Heart left ventricle (tissue), 16 donors: ENCODE data around the gene SFRP5. TPM values are rescaled to one million over a fixed set of nuclear protein-coding genes. Genes with fewer than 3 reads are reported as not detected.

Experiments
- ATAC-seq, 4 donors: fragments of 200-7000 bp; cut with Tn5 transposase; one replicate each; pipeline ENCODE4 v1.9.1; 2020 to 2022; ENCODE audit warnings: moderate library complexity in 4 of 4, mild to moderate bottlenecking in 3 of 4, moderate number of reproducible peaks in 1 of 4
- DNase-seq, 5 donors: peaks; one replicate each; pipeline ENCODE4 v3.0.0-alpha.2; 2020
- H3K27ac ChIP-seq, 12 donors: fragments of 200-600 bp; sonication (generic) in 4 of 12; one replicate each; pipeline versions ENCODE4 v1.5.0 to v1.8.0; 2016 to 2022; ENCODE audit warnings: mild to moderate bottlenecking in 2 of 12
- H3K27me3 ChIP-seq, 9 donors: fragments of 200-600 bp; sonication (generic) in 2 of 9; one replicate each; pipeline versions ENCODE4 v1.5.1 to v1.8.0; 2016 to 2022; ENCODE audit warnings: mild to moderate bottlenecking in 3 of 9
- H3K36me3 ChIP-seq, 9 donors: fragments of 200-600 bp; sonication (generic) in 2 of 9; one replicate each; pipeline versions ENCODE4 v1.5.0 to v1.8.0; 2018 to 2022; ENCODE audit warnings: mild to moderate bottlenecking in 2 of 9
- H3K4me1 ChIP-seq, 12 donors: fragments of 200-600 bp; sonication (generic) in 4 of 12; one replicate each; pipeline versions ENCODE4 v1.5.0 to v1.8.0; 2016 to 2022; ENCODE audit warnings: mild to moderate bottlenecking in 3 of 12
- H3K4me3 ChIP-seq, 12 donors: fragments of 200-600 bp; sonication (generic) in 4 of 12; one replicate each; pipeline versions ENCODE4 v1.5.0 to v1.8.0; 2017 to 2022; ENCODE audit warnings: mild to moderate bottlenecking in 9 of 12, moderate library complexity in 4 of 12
- H3K9me3 ChIP-seq, 12 donors: fragments of 200-600 bp; sonication (generic) in 4 of 12; one replicate each; pipeline versions ENCODE4 v1.5.0 to v1.8.0; 2016 to 2022; ENCODE audit warnings: mild to moderate bottlenecking in 1 of 12
- CTCF ChIP-seq, 12 donors: fragments of 200-600 bp; sonication (generic) in 4 of 12; IDR thresholded peaks; one replicate each; pipeline versions ENCODE4 v1.5.0 to v1.8.0; 2018 to 2022; ENCODE audit warnings: antibody characterized with exemption in 12 of 12, mild to moderate bottlenecking in 5 of 12
- POLR2A ChIP-seq, 2 donors: fragments of 450-650 bp; IDR thresholded peaks; one replicate each; pipeline ENCODE4 v1.6.1; 2017; ENCODE audit warnings: antibody characterized with exemption in 2 of 2, mild to moderate bottlenecking in 2 of 2, moderate library complexity in 2 of 2
- WGBS, 4 donors: extraction: QIAGEN DNeasy Blood & Tissue Kit in 2 of 4; methylation state at CpG; one replicate each; pipeline versions ENCODE4 v1.1.5 to v1.1.7; 2013 to 2018; 5-methylcytosine and 5-hydroxymethylcytosine counted together
- intact Hi-C, 10 donors: fragments of 100-400 bp; cut with DNase I; formaldehyde crosslinking; loops; one replicate each; pipeline versions ENCODE4 v1.11.1 to v1.14.2; 2022
- polyA plus RNA-seq, 2 donors: library from polyadenylated mRNA; stranded (reverse); fragments of 200-250 nt; gene quantifications; one replicate each; pipeline ENCODE4 v1.2.3, GENCODE V29; 2013
- total RNA-seq, 9 donors: library from RNA; depleted of rRNA in 2 of 9; stranded (reverse); fragments of >200 nt in 2 of 9; fragmentation: NEBNext Ultra II Directional in 3 of 9; extraction: Animal tissue kit (Norgen Biotek cat#: 25700) in 3 of 9; gene quantifications; one replicate each; pipeline versions ENCODE4 v1.1.0 to v1.2.4, GENCODE V29; 2016 to 2023
- donor health status: ischemic (EF 13 %, LVEDD 7.1; RV severe dilation, severe dysfunction).
- donor health status: healthy with polysubstance abuse.
- donor health status: DM: no; HTN: yes; CAD: no.
- donor health status: DM: no; HTN: no; CAD: no.
- donor health status: ischemic (EF 25% LVEDD 6.9; RV normal size, moderate dysfunction).
- donor health status: ischemic (EF 25% LVEDD 5.7; RV mildly dilated, moderate dysfunction).
- donor health status: healthy.
- donor health status: DM: yes; HTN: yes; CAD: no.
- donor health status: ischemic (EF 35%, LVEDD 5.7; RV mildly dilated, moderate dysfunction).
- donor health status: nonischemic (EF 11% LVEDD 7.7; RV severe dilation, severe dysfunction).
- donor health status: DM: yes; HTN: yes; CAD: no.
- donor health status: PGD.
- donor health status: ischemic (EF 29% LVEDD 5.4; RV normal size, mild dysfunction).
- donor health status: nonischemic (EF 23%, LVEDD 6.1; RV moderate dilation, normal function).

The SFRP5 gene
- total and polyA plus RNA-seq, 11 donors: 0.12 to 3.7 (median 1.3) TPM

GRCh38 chr10:97734021-97734420 lies 37.8 kb downstream of the SFRP5 start:
- no peaks in the 10 kb centered on the region for H3K27me3 ChIP-seq
- intact Hi-C loops: loop anchor here in 4 of 10 donors (2.0 to 10.0 kb wide), 4 partner anchors 21 to 329 kb away; partner anchors contain the start of genes ANKRD2 (in 1 of the 4), MARVELD1 (in 1 of the 4) and RRP12 (in 1 of the 4)
- TF ChIP-seq CTCF (IDR thresholded peaks at IDR 0.05) (no peak), POLR2A (IDR thresholded peaks at IDR 0.05) (no peak)
- WGBS, 4 donors: 80 to 84% (median 84%) methylated on average over 6 of the region's 6 CpGs
- peaks cover 4 to 23% (median 14%) of the 10 kb centered on the region in 12 donors for H3K4me1 ChIP-seq
- H3K9me3 ChIP-seq: no peaks in the 10 kb centered on the region
- DNase-seq (no peak), ATAC-seq (no peak)
- H3K27ac ChIP-seq: no peak overlapping the region
- no peak overlapping the region for H3K4me3 ChIP-seq
- peaks cover 0 to 6% (median 4%) of the 10 kb centered on the region in 9 donors for H3K36me3 ChIP-seq

- Histone ChIP-seq H3K27ac (no peak overlapping the region), H3K4me1 (peaks cover 4 to 16% (median 10%) of the 10 kb centered on the region in 12 donors), H3K36me3 (peaks cover 0 to under 1% (median 0%) of the 10 kb centered on the region in 9 donors), H3K4me3 (no peak overlapping the region), H3K9me3 (no peaks in the 10 kb centered on the region), H3K27me3 (no peaks in the 10 kb centered on the region)
- no peak for TF ChIP-seq CTCF (IDR thresholded peaks at IDR 0.05)
- TF ChIP-seq POLR2A (IDR thresholded peaks at IDR 0.05): no peak
- WGBS, 4 donors: 80 to 82% (median 80%) methylated on average over 5 of the region's 5 CpGs
- no peak for ATAC-seq
- no peak for DNase-seq
- intact Hi-C loops: loop anchor here in 4 of 10 donors (2.0 to 10.0 kb wide), 4 partner anchors 36 to 328 kb away; partner anchors contain the start of genes ANKRD2 (in 1 of the 4) and RRP12 (in 1 of the 4)
Measured at GRCh38 chr10:97733256-97733655, 38.5 kb downstream of the SFRP5 start.

GRCh38 chr10:97732052-97732359 lies 39.8 kb downstream of the SFRP5 start:
- Histone ChIP-seq H3K9me3 (no peaks in the 10 kb centered on the region), H3K27me3 (no peaks in the 10 kb centered on the region), H3K4me3 (no peak overlapping the region), H3K36me3 (no peaks in the 10 kb centered on the region), H3K4me1 (peaks cover 0 to 8% (median 4%) of the 10 kb centered on the region in 12 donors), H3K27ac (no peak overlapping the region)
- ATAC-seq (no peak), DNase-seq (no peak)
- 68 to 73% (median 71%) methylated on average over 4 of the region's 4 CpGs for WGBS, 4 donors
- TF ChIP-seq CTCF (IDR thresholded peaks at IDR 0.05) (peak in 2 of 12 donors; percentile 1), POLR2A (IDR thresholded peaks at IDR 0.05) (no peak)
- intact Hi-C loops: loop anchor here in 4 of 10 donors (1.0 to 10.0 kb wide), 5 partner anchors 35 to 327 kb away; partner anchors contain the start of genes ANKRD2 (in 1 of the 4) and RRP12 (in 1 of the 4)

GRCh38 chr10:97731346-97732051 lies 40.3 kb downstream of the SFRP5 start:
- Histone ChIP-seq H3K4me3 (no peak overlapping the region), H3K9me3 (no peaks in the 10 kb centered on the region), H3K4me1 (peaks cover 0 to 9% (median under 1%) of the 10 kb centered on the region in 12 donors), H3K27ac (no peak overlapping the region), H3K36me3 (no peaks in the 10 kb centered on the region), H3K27me3 (no peaks in the 10 kb centered on the region)
- WGBS, 4 donors: 56 to 66% (median 62%) methylated on average over 9 of the region's 9 CpGs
- TF ChIP-seq POLR2A (IDR thresholded peaks at IDR 0.05): no peak
- TF ChIP-seq CTCF (IDR thresholded peaks at IDR 0.05): peak; percentile 67 to 92 (median 82)
- DNase-seq (peak in 3 of 5 donors; percentile 64 to 75 (median 72)), ATAC-seq (peak in 3 of 4 donors; percentile 74 to 81 (median 74))
- intact Hi-C loops: loop anchor here (1.0 to 10.0 kb wide), 10 partner anchors 17 to 327 kb away; partner anchors contain the start of genes ANKRD2 (in 1 of the 10) and RRP12 (in 1 of the 10)
